Upper lobe of left lung (tissue), 6 donors: ENCODE data around the gene ADAM12. TPM values are rescaled to one million over a fixed set of nuclear protein-coding genes. Genes with fewer than 3 reads are reported as not detected.

ENCODE experiments used
- ATAC-seq, 2 donors: fragments of 200-7000 bp; cut with Tn5 transposase; one replicate each; pipeline ENCODE4 v1.9.1; 2022; ENCODE audit warnings: mild to moderate bottlenecking in 2 of 2, moderate library complexity in 2 of 2; ENCODE audit not compliant: low FRiP score in 2 of 2
- DNase-seq, 2 donors: peaks; one replicate each; pipeline ENCODE4 v3.0.0-alpha.2; 2019 to 2020
- H3K27ac ChIP-seq, 4 donors: fragments of 200-600 bp; sonication (generic); one replicate each; pipeline ENCODE4 v1.5.1; 2016 to 2019
- H3K27me3 ChIP-seq, 4 donors: fragments of 200-600 bp; sonication (generic); one replicate each; pipeline ENCODE4 v1.5.1; 2017 to 2019
- H3K36me3 ChIP-seq, 4 donors: fragments of 200-600 bp; sonication (generic); one replicate each; pipeline ENCODE4 v1.5.1; 2016 to 2019
- H3K4me1 ChIP-seq, 4 donors: fragments of 200-600 bp; sonication (generic); one replicate each; pipeline ENCODE4 v1.5.1; 2018 to 2019
- H3K4me3 ChIP-seq, 4 donors: fragments of 200-600 bp; sonication (generic); one replicate each; pipeline ENCODE4 v1.5.1; 2017 to 2019; ENCODE audit warnings: mild to moderate bottlenecking in 2 of 4, moderate library complexity in 1 of 4
- H3K9me3 ChIP-seq, 4 donors: fragments of 200-600 bp; sonication (generic); one replicate each; pipeline ENCODE4 v1.5.1; 2018 to 2019
- EP300 ChIP-seq, 4 donors: sonication (generic); formaldehyde crosslinking; IDR thresholded peaks; one replicate each; pipeline ENCODE4 v1.5.1; 2017; ENCODE audit warnings: antibody characterized with exemption in 4 of 4, control low read depth in 2 of 4
- POLR2A ChIP-seq, 4 donors: fragments of 450-650 bp; IDR thresholded peaks; one replicate each; pipeline ENCODE4 v1.5.1; 2016 to 2017; ENCODE audit warnings: antibody characterized with exemption in 4 of 4, mild to moderate bottlenecking in 2 of 4
- POLR2AphosphoS5 ChIP-seq, 2 donors: sonication (generic); formaldehyde crosslinking; IDR thresholded peaks; one replicate each; pipeline ENCODE4 v1.5.1; 2017; ENCODE audit warnings: antibody characterized with exemption in 2 of 2
- WGBS, 2 donors: methylation state at CpG; one replicate each; pipeline ENCODE4 v1.1.5; 2017 to 2018; 5-methylcytosine and 5-hydroxymethylcytosine counted together
- total RNA-seq, 6 donors: library from RNA; depleted of rRNA in 4 of 6; stranded (reverse); fragments of >200 nt in 4 of 6; gene quantifications; one replicate each; pipeline versions ENCODE4 v1.1.0 to v1.2.1, GENCODE V29; 2016 to 2021
- TF ChIP-seq, protein P1 (sequence below), 6 experiments: fragments of 450-650 bp in 4 of 6; fragments of 200-600 bp in 2 of 6; sonication (generic) in 2 of 6; IDR thresholded peaks; one replicate each; pipeline ENCODE4 v1.5.1; 2016 to 2019; ENCODE audit warnings: antibody characterized with exemption in 6 of 6
- donor health status: DM: no; HTN: no; CAD: no; lungs with moderate emphysema.
- donor health status: DM: no; HTN: yes; CAD: no; lungs with severe emphysema.

ADAM12 gene
- total RNA-seq, 6 donors from 2014 or later: 0.44 to 3.7 (median 0.82) TPM

DNA sequence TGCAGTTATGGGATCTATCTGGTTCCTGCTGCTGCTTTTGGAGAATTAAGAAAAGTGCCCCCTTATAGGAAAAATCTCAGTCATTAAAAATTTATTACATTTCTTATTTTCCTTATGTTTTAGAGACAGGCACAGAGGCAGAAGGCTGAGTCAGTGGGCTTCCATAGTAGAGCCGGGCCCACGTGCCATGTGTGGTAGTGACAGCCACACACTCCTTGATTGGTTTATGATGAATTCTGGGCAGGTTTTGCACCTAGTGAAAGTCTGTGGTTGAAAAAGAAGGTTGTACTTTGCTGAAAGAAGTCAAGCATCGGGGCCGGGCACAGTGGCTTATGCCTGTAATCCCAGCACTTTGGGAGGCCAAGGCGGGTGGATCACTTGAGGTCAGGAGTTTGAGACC, 382.0 kb downstream of the ADAM12 start:
- DNase-seq (no peak), ATAC-seq (no peak)
- TF ChIP-seq EP300 (IDR thresholded peaks at IDR 0.05): no peak
- TF ChIP-seq POLR2AphosphoS5 (IDR thresholded peaks at IDR 0.05): no peak
- TF ChIP-seq POLR2A (IDR thresholded peaks at IDR 0.05): no peak
- TF ChIP-seq, protein P1, sequence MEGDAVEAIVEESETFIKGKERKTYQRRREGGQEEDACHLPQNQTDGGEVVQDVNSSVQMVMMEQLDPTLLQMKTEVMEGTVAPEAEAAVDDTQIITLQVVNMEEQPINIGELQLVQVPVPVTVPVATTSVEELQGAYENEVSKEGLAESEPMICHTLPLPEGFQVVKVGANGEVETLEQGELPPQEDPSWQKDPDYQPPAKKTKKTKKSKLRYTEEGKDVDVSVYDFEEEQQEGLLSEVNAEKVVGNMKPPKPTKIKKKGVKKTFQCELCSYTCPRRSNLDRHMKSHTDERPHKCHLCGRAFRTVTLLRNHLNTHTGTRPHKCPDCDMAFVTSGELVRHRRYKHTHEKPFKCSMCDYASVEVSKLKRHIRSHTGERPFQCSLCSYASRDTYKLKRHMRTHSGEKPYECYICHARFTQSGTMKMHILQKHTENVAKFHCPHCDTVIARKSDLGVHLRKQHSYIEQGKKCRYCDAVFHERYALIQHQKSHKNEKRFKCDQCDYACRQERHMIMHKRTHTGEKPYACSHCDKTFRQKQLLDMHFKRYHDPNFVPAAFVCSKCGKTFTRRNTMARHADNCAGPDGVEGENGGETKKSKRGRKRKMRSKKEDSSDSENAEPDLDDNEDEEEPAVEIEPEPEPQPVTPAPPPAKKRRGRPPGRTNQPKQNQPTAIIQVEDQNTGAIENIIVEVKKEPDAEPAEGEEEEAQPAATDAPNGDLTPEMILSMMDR (IDR thresholded peaks at IDR 0.05): no peak
- no peaks in the 10 kb centered on the region for H3K27me3 ChIP-seq
- no peaks in the 10 kb centered on the region for H3K9me3 ChIP-seq
- H3K4me1 ChIP-seq: no peaks in the 10 kb centered on the region
- no peak overlapping the region for H3K4me3 ChIP-seq
- H3K36me3 ChIP-seq: no peaks in the 10 kb centered on the region
- H3K27ac ChIP-seq: no peak overlapping the region
- WGBS, 2 donors: 74 to 75% methylated on average over 5 of the region's 5 CpGs

GRCh38 chr10:126004752-126005151, 383.5 kb downstream of the ADAM12 start:
- Histone ChIP-seq H3K36me3 (no peaks in the 10 kb centered on the region), H3K27ac (no peak overlapping the region), H3K4me1 (no peaks in the 10 kb centered on the region), H3K9me3 (no peaks in the 10 kb centered on the region), H3K27me3 (no peaks in the 10 kb centered on the region), H3K4me3 (no peak overlapping the region)
- TF ChIP-seq POLR2AphosphoS5 (IDR thresholded peaks at IDR 0.05) (no peak), EP300 (IDR thresholded peaks at IDR 0.05) (no peak), POLR2A (IDR thresholded peaks at IDR 0.05) (no peak)
- TF ChIP-seq, protein P1 (IDR thresholded peaks at IDR 0.05): no peak
- 80 to 87% methylated on average over 8 of the region's 8 CpGs for whole genome bisulfite sequencing, 2 donors
- ATAC-seq (no peak), DNase-seq (no peak)

DNA sequence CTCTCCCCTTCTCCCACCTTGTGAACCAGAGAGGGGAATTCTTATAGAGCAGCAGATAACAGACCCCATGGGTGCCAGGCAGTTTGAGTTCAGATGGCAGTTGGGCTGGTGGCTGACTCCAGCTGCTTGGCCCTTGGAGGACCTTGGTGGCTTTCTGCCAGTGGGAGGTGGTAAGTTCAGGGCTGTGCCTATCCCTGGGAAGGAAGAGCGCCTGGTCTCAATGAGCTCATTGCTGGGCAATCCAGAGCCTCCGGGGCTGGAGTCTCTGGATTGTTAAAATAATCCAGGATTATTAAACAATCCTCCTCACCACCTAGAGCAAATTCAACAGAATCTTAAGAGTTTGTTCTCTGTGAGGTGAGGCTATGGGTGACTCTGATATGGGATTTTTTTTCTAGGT, 386.7 kb downstream of the ADAM12 start:
- no peaks in the 10 kb centered on the region for H3K27me3 ChIP-seq
- H3K36me3 ChIP-seq: no peaks in the 10 kb centered on the region
- ATAC-seq (no peak), DNase-seq (no peak)
- no peak overlapping the region for H3K4me3 ChIP-seq
- no peaks in the 10 kb centered on the region for H3K9me3 ChIP-seq
- WGBS, 2 donors: 52 to 60% methylated on average over 2 of the region's 2 CpGs
- TF ChIP-seq EP300 (IDR thresholded peaks at IDR 0.05) (no peak), POLR2A (IDR thresholded peaks at IDR 0.05) (no peak), POLR2AphosphoS5 (IDR thresholded peaks at IDR 0.05) (no peak)
- TF ChIP-seq, protein P1 (IDR thresholded peaks at IDR 0.05): no peak
- H3K27ac ChIP-seq: no peak overlapping the region
- no peaks in the 10 kb centered on the region for H3K4me1 ChIP-seq

- DNase-seq (no peak), ATAC-seq (no peak)
- 75 to 77% methylated on average over 3 of the region's 3 CpGs for WGBS, 2 donors
- H3K4me3 ChIP-seq: no peak overlapping the region
- H3K27ac ChIP-seq: no peak overlapping the region
- no peaks in the 10 kb centered on the region for H3K36me3 ChIP-seq
- no peak for TF ChIP-seq POLR2AphosphoS5 (IDR thresholded peaks at IDR 0.05)
- TF ChIP-seq EP300 (IDR thresholded peaks at IDR 0.05): no peak
- TF ChIP-seq, protein P1 (IDR thresholded peaks at IDR 0.05): no peak
- no peak for TF ChIP-seq POLR2A (IDR thresholded peaks at IDR 0.05)
- H3K4me1 ChIP-seq: no peaks in the 10 kb centered on the region
- no peaks in the 10 kb centered on the region for H3K9me3 ChIP-seq
- no peaks in the 10 kb centered on the region for H3K27me3 ChIP-seq
Measured at GRCh38 chr10:125999694-126000093, 388.6 kb downstream of the ADAM12 start.

DNA sequence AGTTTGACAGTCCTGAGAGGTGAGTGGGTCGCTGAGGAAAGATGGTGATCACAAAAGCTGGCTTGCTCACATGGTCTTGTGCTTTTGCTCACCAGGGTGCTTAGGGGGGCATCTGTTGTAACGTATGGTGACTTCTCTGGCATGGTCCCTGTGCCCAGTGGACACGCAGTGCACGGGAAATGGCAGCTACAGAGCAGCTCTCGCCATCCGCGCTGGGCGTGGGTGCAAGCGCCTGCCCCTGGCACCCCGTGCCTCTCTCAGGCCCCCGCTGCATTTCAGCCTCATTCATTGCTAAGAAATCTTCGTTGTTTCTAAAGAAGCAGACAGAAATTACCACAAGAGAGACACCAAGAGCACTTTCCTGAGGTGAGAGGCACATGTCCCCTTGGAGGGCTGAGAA, 390.7 kb downstream of the ADAM12 start:
- DNase-seq: peak in 1 of 2 donors; percentile 33
- H3K9me3 ChIP-seq: no peaks in the 10 kb centered on the region
- TF ChIP-seq POLR2A (IDR thresholded peaks at IDR 0.05) (no peak), EP300 (IDR thresholded peaks at IDR 0.05) (no peak), POLR2AphosphoS5 (IDR thresholded peaks at IDR 0.05) (no peak)
- TF ChIP-seq, protein P1 (IDR thresholded peaks at IDR 0.05): no peak
- no peak overlapping the region for H3K4me3 ChIP-seq
- 93 to 96% methylated on average over 12 of the region's 12 CpGs for WGBS, 2 donors
- no peaks in the 10 kb centered on the region for H3K27me3 ChIP-seq
- no peak overlapping the region for H3K27ac ChIP-seq
- peak in 1 of 2 donors; percentile 34 for ATAC-seq
- H3K36me3 ChIP-seq: no peaks in the 10 kb centered on the region
- no peaks in the 10 kb centered on the region for H3K4me1 ChIP-seq
